Nephron (organoid): ENCODE results near the gene PLD1.

ENCODE experiments used
- H3K27ac Mint-ChIP-seq, 3 experiments: 2 replicates each; pipeline ENCODE4 v1.8.0; 2020; ENCODE audit warnings: mixed read lengths in 3 of 3, mild to moderate bottlenecking in 2 of 3, moderate library complexity in 1 of 3
- H3K27me3 Mint-ChIP-seq: 2 replicates; pipeline ENCODE4 v1.8.0; 2021; ENCODE audit warnings: low read depth, mild to moderate bottlenecking, moderate library complexity, mixed read lengths
- H3K36me3 Mint-ChIP-seq: 2 replicates; pipeline ENCODE4 v1.8.0; 2020; ENCODE audit warnings: low read depth, mixed read lengths
- H3K4me1 Mint-ChIP-seq: 2 replicates; pipeline ENCODE4 v1.8.0; 2020; ENCODE audit warnings: mixed read lengths
- H3K4me3 Mint-ChIP-seq, 3 experiments: 2 replicates each; pipeline ENCODE4 v1.8.0; 2020; ENCODE audit warnings: mild to moderate bottlenecking in 3 of 3, mixed read lengths in 3 of 3, moderate library complexity in 2 of 3
- H3K9me3 Mint-ChIP-seq: 2 replicates; pipeline ENCODE4 v1.8.0; 2020; ENCODE audit warnings: mixed read lengths
- TF ChIP-seq, protein P1 (sequence below), 3 experiments: fragments of 200-600 bp; sonication (generic); IDR thresholded peaks; one replicate each; pipeline ENCODE4 v1.5.0; 2021; ENCODE audit warnings: antibody characterized with exemption in 3 of 3; ENCODE audit not compliant: unreplicated experiment in 3 of 3

The PLD1 gene

GRCh38 chr3:171743327-171744157, 66.7 kb downstream of the PLD1 start:
- H3K4me3 Mint-ChIP-seq: no peak overlapping the region
- H3K9me3 Mint-ChIP-seq: no peaks in the 10 kb centered on the region
- TF ChIP-seq, protein P1, sequence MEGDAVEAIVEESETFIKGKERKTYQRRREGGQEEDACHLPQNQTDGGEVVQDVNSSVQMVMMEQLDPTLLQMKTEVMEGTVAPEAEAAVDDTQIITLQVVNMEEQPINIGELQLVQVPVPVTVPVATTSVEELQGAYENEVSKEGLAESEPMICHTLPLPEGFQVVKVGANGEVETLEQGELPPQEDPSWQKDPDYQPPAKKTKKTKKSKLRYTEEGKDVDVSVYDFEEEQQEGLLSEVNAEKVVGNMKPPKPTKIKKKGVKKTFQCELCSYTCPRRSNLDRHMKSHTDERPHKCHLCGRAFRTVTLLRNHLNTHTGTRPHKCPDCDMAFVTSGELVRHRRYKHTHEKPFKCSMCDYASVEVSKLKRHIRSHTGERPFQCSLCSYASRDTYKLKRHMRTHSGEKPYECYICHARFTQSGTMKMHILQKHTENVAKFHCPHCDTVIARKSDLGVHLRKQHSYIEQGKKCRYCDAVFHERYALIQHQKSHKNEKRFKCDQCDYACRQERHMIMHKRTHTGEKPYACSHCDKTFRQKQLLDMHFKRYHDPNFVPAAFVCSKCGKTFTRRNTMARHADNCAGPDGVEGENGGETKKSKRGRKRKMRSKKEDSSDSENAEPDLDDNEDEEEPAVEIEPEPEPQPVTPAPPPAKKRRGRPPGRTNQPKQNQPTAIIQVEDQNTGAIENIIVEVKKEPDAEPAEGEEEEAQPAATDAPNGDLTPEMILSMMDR (IDR thresholded peaks at IDR 0.05; ENCODE audit: unreplicated experiment in 3 of 3): no peak
- no peaks in the 10 kb centered on the region for H3K27me3 Mint-ChIP-seq
- H3K27ac Mint-ChIP-seq: peak overlapping the region in 1 of 3 experiments; percentile 11
- H3K36me3 Mint-ChIP-seq: peaks cover 6% of the 10 kb centered on the region
- peaks cover 49% of the 10 kb centered on the region for H3K4me1 Mint-ChIP-seq

DNA sequence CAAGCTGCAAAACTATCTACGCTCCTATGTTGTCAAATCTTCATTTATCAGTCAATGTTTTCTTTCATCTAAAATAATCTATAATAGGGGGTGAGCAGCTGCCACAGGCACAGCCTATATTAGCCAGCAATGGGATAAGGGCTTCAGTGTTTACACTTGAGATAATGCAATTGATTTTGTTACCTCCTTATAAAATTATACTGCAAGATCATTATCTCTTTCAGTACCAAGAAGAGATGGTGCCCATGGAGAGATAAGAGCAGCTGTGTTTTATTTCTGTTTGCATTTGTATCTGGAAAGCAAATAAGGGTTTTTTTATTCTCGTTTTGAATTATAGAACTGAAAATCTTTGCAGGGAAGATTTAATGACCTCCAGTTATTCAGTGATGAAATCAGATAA, 68.9 kb downstream of the PLD1 start:
- Mint-ChIP-seq H3K9me3 (no peaks in the 10 kb centered on the region), H3K36me3 (no peaks in the 10 kb centered on the region), H3K27ac (no peak overlapping the region), H3K27me3 (no peaks in the 10 kb centered on the region), H3K4me1 (peaks cover 48% of the 10 kb centered on the region), H3K4me3 (no peak overlapping the region)
- TF ChIP-seq, protein P1 (IDR thresholded peaks at IDR 0.05; ENCODE audit: unreplicated experiment in 3 of 3): no peak

GRCh38 chr3:171736556-171736955, 73.7 kb downstream of the PLD1 start:
- Mint-ChIP-seq H3K4me3 (no peak overlapping the region), H3K9me3 (no peaks in the 10 kb centered on the region), H3K27me3 (no peaks in the 10 kb centered on the region), H3K4me1 (peaks cover 42% of the 10 kb centered on the region), H3K36me3 (no peaks in the 10 kb centered on the region), H3K27ac (no peak overlapping the region)
- TF ChIP-seq, protein P1 (IDR thresholded peaks at IDR 0.05; ENCODE audit: unreplicated experiment in 3 of 3): no peak

- H3K36me3 Mint-ChIP-seq: no peaks in the 10 kb centered on the region
- TF ChIP-seq, protein P1 (IDR thresholded peaks at IDR 0.05; ENCODE audit: unreplicated experiment in 3 of 3): no peak
- H3K4me1 Mint-ChIP-seq: peaks cover 35% of the 10 kb centered on the region
- no peaks in the 10 kb centered on the region for H3K9me3 Mint-ChIP-seq
- no peaks in the 10 kb centered on the region for H3K27me3 Mint-ChIP-seq
- no peak overlapping the region for H3K27ac Mint-ChIP-seq
- H3K4me3 Mint-ChIP-seq: no peak overlapping the region
These were observed 76.7 kb downstream of the PLD1 start for GRCh38 chr3:171733561-171733960.

GRCh38 chr3:171732756-171733155, 77.5 kb downstream of the PLD1 start:
- peaks cover 28% of the 10 kb centered on the region for H3K4me1 Mint-ChIP-seq
- peak overlapping the region; percentile 2 to 8 (median 6) for H3K27ac Mint-ChIP-seq
- no peaks in the 10 kb centered on the region for H3K36me3 Mint-ChIP-seq
- TF ChIP-seq, protein P1 (IDR thresholded peaks at IDR 0.05; ENCODE audit: unreplicated experiment in 3 of 3): no peak
- no peak overlapping the region for H3K4me3 Mint-ChIP-seq
- H3K27me3 Mint-ChIP-seq: no peaks in the 10 kb centered on the region
- no peaks in the 10 kb centered on the region for H3K9me3 Mint-ChIP-seq

DNA sequence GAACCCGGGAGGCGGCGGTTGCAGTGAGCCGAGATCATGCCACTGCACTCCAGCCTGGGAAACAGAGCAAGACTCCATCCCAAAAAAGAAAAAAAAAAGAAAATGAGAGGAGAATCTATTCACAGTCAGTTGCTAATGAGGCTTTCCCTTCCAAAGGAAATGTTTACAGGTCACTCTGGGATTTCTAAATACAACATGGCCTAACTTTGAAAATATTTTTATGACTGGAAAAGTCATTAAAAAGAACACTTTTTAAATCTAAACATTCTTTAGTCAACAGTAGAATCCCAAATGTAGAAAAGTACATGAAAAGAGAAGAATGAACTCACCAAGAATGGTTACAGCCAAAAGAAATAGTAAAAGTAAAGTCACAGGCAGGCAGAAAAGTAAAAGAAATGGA, 78.6 kb downstream of the PLD1 start:
- Mint-ChIP-seq H3K27ac (peak overlapping the region in 1 of 3 experiments; percentile 8), H3K4me3 (no peak overlapping the region), H3K9me3 (no peaks in the 10 kb centered on the region), H3K36me3 (no peaks in the 10 kb centered on the region), H3K4me1 (peaks cover 18% of the 10 kb centered on the region), H3K27me3 (no peaks in the 10 kb centered on the region)
- TF ChIP-seq, protein P1 (IDR thresholded peaks at IDR 0.05; ENCODE audit: unreplicated experiment in 3 of 3): no peak
